Measurements from ENCODE around the gene GLYATL2. TPM values are rescaled to one million over a fixed set of nuclear protein-coding genes. Genes with fewer than 3 reads are reported as not detected.
A peak's percentile ranks its signal among the peaks of the same experiment; 100 is the strongest.

The GLYATL2 gene
- total and polyA plus RNA-seq, 2 donors from 2014 or later, result not detected

- H3K36me3 ChIP-seq (ENCODE audit: control insufficient read depth in 2 of 3, insufficient read depth in 3 of 3, low read length in 3 of 3), result no peaks in the 10 kb centered on the region
- H3K9ac ChIP-seq (ENCODE audit: low read length in 3 of 3), result no peak overlapping the region
- FAIRE-seq (no peak), DNase-seq (no peak)
- intact Hi-C loops (cut with DNase I), result no loop called here
- H3K4me1 ChIP-seq (ENCODE audit: control insufficient read depth in 2 of 3, insufficient read depth in 2 of 3, low read depth in 1 of 3, low read length in 3 of 3), result no peaks in the 10 kb centered on the region
- H3K27ac ChIP-seq (ENCODE audit: low read depth in 2 of 2, low read length in 2 of 2), result peak overlapping the region; percentile 41 to 65
- H3K9me3 ChIP-seq (ENCODE audit: control insufficient read depth in 2 of 3, insufficient read depth in 1 of 3, low read length in 3 of 3), result no peaks in the 10 kb centered on the region
- H3K27me3 ChIP-seq (ENCODE audit: control insufficient read depth, insufficient read depth, low read length), result no peaks in the 10 kb centered on the region
- TF ChIP-seq, protein P1, sequence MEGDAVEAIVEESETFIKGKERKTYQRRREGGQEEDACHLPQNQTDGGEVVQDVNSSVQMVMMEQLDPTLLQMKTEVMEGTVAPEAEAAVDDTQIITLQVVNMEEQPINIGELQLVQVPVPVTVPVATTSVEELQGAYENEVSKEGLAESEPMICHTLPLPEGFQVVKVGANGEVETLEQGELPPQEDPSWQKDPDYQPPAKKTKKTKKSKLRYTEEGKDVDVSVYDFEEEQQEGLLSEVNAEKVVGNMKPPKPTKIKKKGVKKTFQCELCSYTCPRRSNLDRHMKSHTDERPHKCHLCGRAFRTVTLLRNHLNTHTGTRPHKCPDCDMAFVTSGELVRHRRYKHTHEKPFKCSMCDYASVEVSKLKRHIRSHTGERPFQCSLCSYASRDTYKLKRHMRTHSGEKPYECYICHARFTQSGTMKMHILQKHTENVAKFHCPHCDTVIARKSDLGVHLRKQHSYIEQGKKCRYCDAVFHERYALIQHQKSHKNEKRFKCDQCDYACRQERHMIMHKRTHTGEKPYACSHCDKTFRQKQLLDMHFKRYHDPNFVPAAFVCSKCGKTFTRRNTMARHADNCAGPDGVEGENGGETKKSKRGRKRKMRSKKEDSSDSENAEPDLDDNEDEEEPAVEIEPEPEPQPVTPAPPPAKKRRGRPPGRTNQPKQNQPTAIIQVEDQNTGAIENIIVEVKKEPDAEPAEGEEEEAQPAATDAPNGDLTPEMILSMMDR (IDR thresholded peaks at IDR 0.05; ENCODE audit: borderline replicate concordance, extremely low read depth, insufficient read depth), result no peak
- peak overlapping the region in 1 of 3 donors; percentile 42 for H3K4me3 ChIP-seq (ENCODE audit: low read length in 3 of 3)
Measured at GRCh38 chr11:58832056-58832645, 12.4 kb downstream of the GLYATL2 start.

GRCh38 chr11:58830673-58831301 lies 13.7 kb downstream of the GLYATL2 start:
- intact Hi-C loops (cut with DNase I), result no loop called here
- H3K4me1 ChIP-seq (ENCODE audit: control insufficient read depth in 2 of 3, insufficient read depth in 2 of 3, low read depth in 1 of 3, low read length in 3 of 3), result no peaks in the 10 kb centered on the region
- H3K4me3 ChIP-seq (ENCODE audit: low read length in 3 of 3), result peak overlapping the region in 1 of 3 donors; percentile 12
- H3K27ac ChIP-seq (ENCODE audit: low read depth in 2 of 2, low read length in 2 of 2), result peak overlapping the region; percentile 44 to 47
- TF ChIP-seq, protein P1 (IDR thresholded peaks at IDR 0.05; ENCODE audit: borderline replicate concordance, extremely low read depth, insufficient read depth), result no peak
- H3K9ac ChIP-seq (ENCODE audit: low read length in 3 of 3), result no peak overlapping the region
- no peaks in the 10 kb centered on the region for H3K36me3 ChIP-seq (ENCODE audit: control insufficient read depth in 2 of 3, insufficient read depth in 3 of 3, low read length in 3 of 3)
- DNase-seq (peak in 4 of 5 donors; percentile 1 to 51 (median 6)), FAIRE-seq (no peak)
- H3K9me3 ChIP-seq (ENCODE audit: control insufficient read depth in 2 of 3, insufficient read depth in 1 of 3, low read length in 3 of 3), result peaks cover 0 to 2% (median 0%) of the 10 kb centered on the region in 3 donors
- no peaks in the 10 kb centered on the region for H3K27me3 ChIP-seq (ENCODE audit: control insufficient read depth, insufficient read depth, low read length)

- Histone ChIP-seq H3K36me3 (ENCODE audit: control insufficient read depth in 2 of 3, insufficient read depth in 3 of 3, low read length in 3 of 3) (no peaks in the 10 kb centered on the region), H3K9ac (ENCODE audit: low read length in 3 of 3) (no peak overlapping the region), H3K9me3 (ENCODE audit: control insufficient read depth in 2 of 3, insufficient read depth in 1 of 3, low read length in 3 of 3) (peaks cover 0 to 2% (median 0%) of the 10 kb centered on the region in 3 donors), H3K4me3 (ENCODE audit: low read length in 3 of 3) (no peak overlapping the region), H3K4me1 (ENCODE audit: control insufficient read depth in 2 of 3, insufficient read depth in 2 of 3, low read depth in 1 of 3, low read length in 3 of 3) (no peaks in the 10 kb centered on the region), H3K27ac (ENCODE audit: low read depth in 2 of 2, low read length in 2 of 2) (no peak overlapping the region), H3K27me3 (ENCODE audit: control insufficient read depth, insufficient read depth, low read length) (no peaks in the 10 kb centered on the region)
- DNase-seq (no peak), FAIRE-seq (no peak)
- TF ChIP-seq, protein P1 (IDR thresholded peaks at IDR 0.05; ENCODE audit: borderline replicate concordance, extremely low read depth, insufficient read depth), result no peak
- intact Hi-C loops (cut with DNase I), result no loop called here
Measured at GRCh38 chr11:58829786-58830185, 14.7 kb downstream of the GLYATL2 start.
